H9 (cell line): ENCODE measurements around the gene ADAMTS6. TPM values are rescaled to one million over a fixed set of nuclear protein-coding genes. Genes with fewer than 3 reads are reported as not detected.

Source experiments
- DNase-seq: peaks from one replicate; pipeline ENCODE4 v3.0.0-alpha.2; 2017
- H2AFZ ChIP-seq: one replicate; pipeline ENCODE4 v1.6.1; 2013; ENCODE audit warnings: mild to moderate bottlenecking, low read length, control low read depth, moderate library complexity
- H2AK5ac ChIP-seq: 2 replicates; pipeline ENCODE4 v1.6.1; 2013; ENCODE audit warnings: low read length, control low read depth, mixed read lengths; ENCODE audit not compliant: insufficient read length
- H2BK120ac ChIP-seq: one replicate; pipeline ENCODE4 v1.6.1; 2013; ENCODE audit warnings: low read depth, mild to moderate bottlenecking, low read length, control low read depth, inconsistent platforms; ENCODE audit not compliant: poor library complexity, severe bottlenecking
- H2BK12ac ChIP-seq: 2 replicates; pipeline ENCODE4 v1.6.1; 2013; ENCODE audit warnings: low read length, control low read depth, mixed read lengths, low read depth; ENCODE audit not compliant: insufficient read length
- H2BK15ac ChIP-seq: 2 replicates; pipeline ENCODE4 v1.6.1; 2013; ENCODE audit warnings: low read depth, low read length, control low read depth
- H2BK20ac ChIP-seq: one replicate; pipeline ENCODE4 v1.6.1; 2013; ENCODE audit warnings: low read depth, mild to moderate bottlenecking, low read length, control low read depth, inconsistent platforms; ENCODE audit not compliant: poor library complexity, severe bottlenecking
- H2BK5ac ChIP-seq: 2 replicates; pipeline ENCODE4 v1.6.1; 2013; ENCODE audit warnings: low read length, control low read depth, mixed read lengths; ENCODE audit not compliant: insufficient read length
- H3K14ac ChIP-seq: 2 replicates; pipeline ENCODE4 v1.6.1; 2013; ENCODE audit warnings: low read length, control low read depth; ENCODE audit not compliant: insufficient read depth
- H3K18ac ChIP-seq: 2 replicates; pipeline ENCODE4 v1.6.1; 2013; ENCODE audit warnings: low read depth, mild to moderate bottlenecking, mixed read lengths, low read length, control low read depth; ENCODE audit not compliant: insufficient read length
- H3K23ac ChIP-seq: 2 replicates; pipeline ENCODE4 v1.6.1; 2013; ENCODE audit warnings: low read length, control low read depth, mixed read lengths, low read depth; ENCODE audit not compliant: insufficient read length
- H3K23me2 ChIP-seq: 2 replicates; pipeline ENCODE4 v1.6.1; 2013; ENCODE audit warnings: low read depth, mild to moderate bottlenecking, mixed read lengths, low read length, control low read depth; ENCODE audit not compliant: insufficient read length, poor library complexity, severe bottlenecking
- H3K27ac ChIP-seq: 2 replicates; pipeline ENCODE4 v1.5.1; 2013; ENCODE audit warnings: low read length, control low read depth, mixed read lengths, low read depth; ENCODE audit not compliant: insufficient read length
- H3K27me3 ChIP-seq: 2 replicates; pipeline ENCODE4 v1.6.1; 2013; ENCODE audit warnings: low read length, control low read depth, inconsistent platforms; ENCODE audit not compliant: insufficient read depth
- H3K4ac ChIP-seq: 2 replicates; pipeline ENCODE4 v1.6.1; 2013; ENCODE audit warnings: low read depth, mild to moderate bottlenecking, control low read depth, inconsistent platforms, low read length, moderate library complexity
- H3K4me1 ChIP-seq: 2 replicates; pipeline ENCODE4 v1.6.1; 2013; ENCODE audit warnings: low read length, control low read depth, inconsistent platforms; ENCODE audit not compliant: insufficient read depth
- H3K4me2 ChIP-seq: 2 replicates; pipeline ENCODE4 v1.6.1; 2013; ENCODE audit warnings: low read length, control low read depth, mixed read lengths; ENCODE audit not compliant: insufficient read length, insufficient read depth
- H3K56ac ChIP-seq: 2 replicates; pipeline ENCODE4 v1.6.1; 2013; ENCODE audit warnings: low read depth, mild to moderate bottlenecking, mixed read lengths, low read length, control low read depth; ENCODE audit not compliant: insufficient read length
- H3K79me1 ChIP-seq: 2 replicates; pipeline ENCODE4 v1.6.1; 2013; ENCODE audit warnings: low read depth, mild to moderate bottlenecking, moderate library complexity, low read length, control low read depth, inconsistent platforms; ENCODE audit not compliant: insufficient read depth, poor library complexity, severe bottlenecking
- H3K79me2 ChIP-seq: 2 replicates; pipeline ENCODE4 v1.6.1; 2013; ENCODE audit warnings: low read length, control low read depth, inconsistent platforms; ENCODE audit not compliant: insufficient read depth
- H3K9ac ChIP-seq: 2 replicates; pipeline ENCODE4 v1.6.1; 2013; ENCODE audit warnings: low read length, control low read depth, mixed read lengths; ENCODE audit not compliant: insufficient read length; ENCODE audit errors: extremely low read depth
- H3K9me3 ChIP-seq: one replicate; pipeline ENCODE4 v1.6.1; 2013; ENCODE audit warnings: low read depth, low read length, inconsistent platforms; ENCODE audit not compliant: control insufficient read depth
- H3T11ph ChIP-seq: one replicate; pipeline ENCODE4 v1.6.1; 2013; ENCODE audit warnings: mild to moderate bottlenecking, low read length, control low read depth, inconsistent platforms
- H4K20me1 ChIP-seq: one replicate; pipeline ENCODE4 v1.6.1; 2013; ENCODE audit not compliant: control insufficient read depth, insufficient read length, insufficient read depth
- H4K5ac ChIP-seq: 2 replicates; pipeline ENCODE4 v1.6.1; 2013; ENCODE audit warnings: low read depth, mild to moderate bottlenecking, mixed read lengths, low read length, control low read depth; ENCODE audit not compliant: insufficient read length
- H4K8ac ChIP-seq: replicated peaks from 2 replicates; pipeline ENCODE4 v1.6.1; 2013; ENCODE audit warnings: low read length, control low read depth, mixed read lengths, low read depth; ENCODE audit not compliant: insufficient read length
- H4K91ac ChIP-seq: 2 replicates; pipeline ENCODE4 v1.6.1; 2013; ENCODE audit warnings: low read depth, mild to moderate bottlenecking, moderate library complexity, mixed read lengths, low read length, control low read depth; ENCODE audit not compliant: insufficient read length
- H3K27ac Mint-ChIP-seq, 3 experiments: 2 replicates in 2 of 3; 3 replicates in 1 of 3; pipeline ENCODE4 v1.8.0; 2020 to 2021; ENCODE audit warnings: mixed read lengths in 3 of 3, mild to moderate bottlenecking in 1 of 3, moderate library complexity in 1 of 3
- H3K27me3 Mint-ChIP-seq: 2 replicates; pipeline ENCODE4 v1.8.0; 2021; ENCODE audit warnings: low read depth, mild to moderate bottlenecking, moderate library complexity, mixed read lengths
- H3K36me3 Mint-ChIP-seq, 3 experiments: 2 replicates in 2 of 3; 3 replicates in 1 of 3; pipeline ENCODE4 v1.8.0; 2020 to 2021; ENCODE audit warnings: low read depth in 3 of 3, mixed read lengths in 3 of 3; ENCODE audit not compliant: insufficient read depth in 1 of 3
- H3K4me1 Mint-ChIP-seq, 2 experiments: 2 replicates each; pipeline ENCODE4 v1.8.0; 2020; ENCODE audit warnings: mixed read lengths in 2 of 2
- H3K4me3 Mint-ChIP-seq, 2 experiments: 2 replicates in 1 of 2; 3 replicates in 1 of 2; pipeline ENCODE4 v1.8.0; 2020 to 2021; ENCODE audit warnings: mild to moderate bottlenecking in 2 of 2, mixed read lengths in 2 of 2, moderate library complexity in 1 of 2
- H3K9me3 Mint-ChIP-seq, 2 experiments: 2 replicates in 1 of 2; 3 replicates in 1 of 2; pipeline ENCODE4 v1.8.0; 2020; ENCODE audit warnings: mild to moderate bottlenecking in 2 of 2, mixed read lengths in 2 of 2, moderate library complexity in 1 of 2
- WGBS: extraction: QIAGEN DNeasy Blood & Tissue Kit; methylation state at CpG from one replicate; pipeline ENCODE4 v1.1.7; 2013; ENCODE audit warnings: missing lambda C conversion rate, low lambda C conversion rate, mixed read lengths; ENCODE audit not compliant: insufficient read length; ENCODE audit errors: extremely low coverage; 5-methylcytosine and 5-hydroxymethylcytosine counted together
- total RNA-seq: library from RNA; stranded (reverse); gene quantifications from 2 replicates; pipeline ENCODE4 v1.2.1, GENCODE V29; 2021
- TF ChIP-seq, protein P1 (sequence below): fragments of 200-600 bp; sonication (generic); conservative IDR thresholded peaks from 3 replicates; pipeline ENCODE4 v1.8.0; 2021; ENCODE audit warnings: antibody characterized with exemption, mild to moderate bottlenecking

Gene ADAMTS6
- total RNA-seq, 1 experiment from 2014 or later, result 0.33 TPM

DNA sequence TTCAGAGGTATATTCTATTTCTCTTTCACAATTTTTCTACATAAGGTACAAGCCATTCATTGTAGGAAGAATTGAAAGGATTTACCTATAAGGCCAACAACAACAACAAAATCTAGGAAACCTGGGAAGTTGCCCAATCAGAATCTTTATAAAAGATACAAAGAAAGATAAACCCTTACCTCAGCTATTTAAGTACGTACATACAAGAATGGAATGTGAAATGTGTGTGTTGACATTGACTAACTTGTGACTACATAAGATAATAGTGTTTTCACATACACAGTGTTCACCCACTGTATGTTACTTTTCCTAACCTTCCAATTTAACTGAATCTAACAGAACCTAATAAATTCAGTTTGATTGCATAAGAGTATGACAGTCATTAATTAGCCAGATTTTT lies 154.1 kb downstream of the ADAMTS6 start:
- TF ChIP-seq, protein P1, sequence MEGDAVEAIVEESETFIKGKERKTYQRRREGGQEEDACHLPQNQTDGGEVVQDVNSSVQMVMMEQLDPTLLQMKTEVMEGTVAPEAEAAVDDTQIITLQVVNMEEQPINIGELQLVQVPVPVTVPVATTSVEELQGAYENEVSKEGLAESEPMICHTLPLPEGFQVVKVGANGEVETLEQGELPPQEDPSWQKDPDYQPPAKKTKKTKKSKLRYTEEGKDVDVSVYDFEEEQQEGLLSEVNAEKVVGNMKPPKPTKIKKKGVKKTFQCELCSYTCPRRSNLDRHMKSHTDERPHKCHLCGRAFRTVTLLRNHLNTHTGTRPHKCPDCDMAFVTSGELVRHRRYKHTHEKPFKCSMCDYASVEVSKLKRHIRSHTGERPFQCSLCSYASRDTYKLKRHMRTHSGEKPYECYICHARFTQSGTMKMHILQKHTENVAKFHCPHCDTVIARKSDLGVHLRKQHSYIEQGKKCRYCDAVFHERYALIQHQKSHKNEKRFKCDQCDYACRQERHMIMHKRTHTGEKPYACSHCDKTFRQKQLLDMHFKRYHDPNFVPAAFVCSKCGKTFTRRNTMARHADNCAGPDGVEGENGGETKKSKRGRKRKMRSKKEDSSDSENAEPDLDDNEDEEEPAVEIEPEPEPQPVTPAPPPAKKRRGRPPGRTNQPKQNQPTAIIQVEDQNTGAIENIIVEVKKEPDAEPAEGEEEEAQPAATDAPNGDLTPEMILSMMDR, result no peak
- no peak overlapping the region for H2BK120ac ChIP-seq
- H3K4ac ChIP-seq, result no peak overlapping the region
- no peak overlapping the region for H3K18ac ChIP-seq
- Mint-ChIP-seq H3K27me3 (no peaks in the 10 kb centered on the region), H3K4me1 (peaks cover 15 to 24% of the 10 kb centered on the region in 2 experiments), H3K27ac (no peak overlapping the region; a peak in 1 of 7 replicates), H3K9me3 (no peaks in the 10 kb centered on the region), H3K4me3 (no peak overlapping the region), H3K36me3 (no peaks in the 10 kb centered on the region)
- H3K9ac ChIP-seq, result no peak overlapping the region
- no peak overlapping the region for H3T11ph ChIP-seq
- no peak overlapping the region for H2AK5ac ChIP-seq
- H4K8ac ChIP-seq, result no peak overlapping the region
- H3K14ac ChIP-seq, result no peak overlapping the region
- no peaks in the 10 kb centered on the region for H3K79me2 ChIP-seq
- no peaks in the 10 kb centered on the region for H3K23me2 ChIP-seq
- H3K23ac ChIP-seq, result no peak overlapping the region
- H3K56ac ChIP-seq, result no peak overlapping the region
- H3K27me3 ChIP-seq, result no peaks in the 10 kb centered on the region
- no peaks in the 10 kb centered on the region for H3K4me1 ChIP-seq
- H3K79me1 ChIP-seq, result no peaks in the 10 kb centered on the region
- no peak overlapping the region for H2BK15ac ChIP-seq
- H2AFZ ChIP-seq, result no peak overlapping the region
- H3K27ac ChIP-seq, result no peak overlapping the region
- no CpG with 5 or more reads among the region's 1 CpG for WGBS
- H3K9me3 ChIP-seq, result no peaks in the 10 kb centered on the region
- no peak overlapping the region for H2BK20ac ChIP-seq
- H4K20me1 ChIP-seq, result no peaks in the 10 kb centered on the region
- DNase-seq, result no peak
- H4K5ac ChIP-seq, result no peak overlapping the region
- H2BK12ac ChIP-seq, result no peak overlapping the region
- H2BK5ac ChIP-seq, result no peak overlapping the region
- no peak overlapping the region for H4K91ac ChIP-seq
- no peak overlapping the region for H3K4me2 ChIP-seq
